Fibroblast of the conjunctiva (primary cell): ENCODE results near the gene DDX28.
"Not testable (repeated sequence)": the region's sequence is repeated elsewhere in the genome, so short reads cannot be mapped to it uniquely, and the experiment has no call there.

ENCODE experiments used
- DNase-seq: peaks from one replicate; pipeline ENCODE4 v3.0.0-alpha.2; 2010; ENCODE audit warnings: low read depth

Gene DDX28

GRCh38 chr16:68037841-68038597, 15.0 kb upstream of the DDX28 start:
- DNase-seq, result no peak

- DNase-seq, result no peak
Measured at GRCh38 chr16:68035227-68035626, 12.2 kb upstream of the DDX28 start.

GRCh38 chr16:68033101-68033500, 10.1 kb upstream of the DDX28 start:
- DNase-seq, result no peak

GRCh38 chr16:68031951-68032350, 8.9 kb upstream of the DDX28 start:
- no peak for DNase-seq

- DNase-seq, result not testable (repeated sequence)
Measured at GRCh38 chr16:68030108-68030507, 7.1 kb upstream of the DDX28 start.

- no peak for DNase-seq
Measured at GRCh38 chr16:68028996-68029395, 6.0 kb upstream of the DDX28 start.

GRCh38 chr16:68022278-68022727, 729 bp downstream of the DDX28 start:
- no peak for DNase-seq

- DNase-seq, result no peak
Measured at GRCh38 chr16:68021490-68021889, 1.5 kb downstream of the DDX28 start.

GRCh38 chr16:68019167-68019680, 3.8 kb downstream of the DDX28 start:
- no peak for DNase-seq

GRCh38 chr16:68015681-68016080, 7.4 kb downstream of the DDX28 start, which contains the start of gene DPEP2NB:
DPEP2NB (minus strand) TSS chr16:68015911; CDS start chr16:68015770, 141 bp downstream.
- no peak for DNase-seq

GRCh38 chr16:68013440-68013839, 9.6 kb downstream of the DDX28 start:
- DNase-seq, result no peak

- DNase-seq, result not testable (repeated sequence)
Measured at GRCh38 chr16:68009872-68010271, 13.2 kb downstream of the DDX28 start.

GRCh38 chr16:68009157-68009735, 13.8 kb downstream of the DDX28 start:
- DNase-seq, result no peak

- no peak for DNase-seq
Measured at GRCh38 chr16:68005786-68006286, 17.2 kb downstream of the DDX28 start.

GRCh38 chr16:68005211-68005610, 17.8 kb downstream of the DDX28 start:
- no peak for DNase-seq

- no peak for DNase-seq
Measured at GRCh38 chr16:68003031-68003430, 20.0 kb downstream of the DDX28 start.

- no peak for DNase-seq
Measured at GRCh38 chr16:68000450-68000849, 22.6 kb downstream of the DDX28 start.

GRCh38 chr16:67999985-68000384, 23.0 kb downstream of the DDX28 start:
- DNase-seq, result no peak

GRCh38 chr16:67998779-67999688, 24.0 kb downstream of the DDX28 start, which contains the start of gene DPEP2:
DPEP2 (minus strand) TSS chr16:67999484; CDS start chr16:67993212, 6,272 bp downstream.
- not testable (repeated sequence) for DNase-seq

GRCh38 chr16:67998231-67998778, 24.7 kb downstream of the DDX28 start:
- not testable (repeated sequence) for DNase-seq

GRCh38 chr16:67996666-67997065, 26.4 kb downstream of the DDX28 start:
- DNase-seq, result no peak

GRCh38 chr16:67995423-67995822, 27.6 kb downstream of the DDX28 start:
- DNase-seq, result no peak
